Loucy (cell line): ENCODE results near the gene CRYBA4.

ENCODE experiments used
- EZH2phosphoT487 ChIP-seq: fragments of 200-600 bp; IDR thresholded peaks from 2 replicates; pipeline ENCODE4 v1.6.1; 2018; ENCODE audit warnings: antibody characterized with exemption, mild to moderate bottlenecking, moderate library complexity, borderline replicate concordance
- TF ChIP-seq, protein P1 (sequence below): fragments of 200-600 bp; sonication (generic); conservative IDR thresholded peaks from 2 replicates; pipeline ENCODE4 v1.5.1; 2014; ENCODE audit warnings: mild to moderate bottlenecking, antibody characterized with exemption, low read length

DNA sequence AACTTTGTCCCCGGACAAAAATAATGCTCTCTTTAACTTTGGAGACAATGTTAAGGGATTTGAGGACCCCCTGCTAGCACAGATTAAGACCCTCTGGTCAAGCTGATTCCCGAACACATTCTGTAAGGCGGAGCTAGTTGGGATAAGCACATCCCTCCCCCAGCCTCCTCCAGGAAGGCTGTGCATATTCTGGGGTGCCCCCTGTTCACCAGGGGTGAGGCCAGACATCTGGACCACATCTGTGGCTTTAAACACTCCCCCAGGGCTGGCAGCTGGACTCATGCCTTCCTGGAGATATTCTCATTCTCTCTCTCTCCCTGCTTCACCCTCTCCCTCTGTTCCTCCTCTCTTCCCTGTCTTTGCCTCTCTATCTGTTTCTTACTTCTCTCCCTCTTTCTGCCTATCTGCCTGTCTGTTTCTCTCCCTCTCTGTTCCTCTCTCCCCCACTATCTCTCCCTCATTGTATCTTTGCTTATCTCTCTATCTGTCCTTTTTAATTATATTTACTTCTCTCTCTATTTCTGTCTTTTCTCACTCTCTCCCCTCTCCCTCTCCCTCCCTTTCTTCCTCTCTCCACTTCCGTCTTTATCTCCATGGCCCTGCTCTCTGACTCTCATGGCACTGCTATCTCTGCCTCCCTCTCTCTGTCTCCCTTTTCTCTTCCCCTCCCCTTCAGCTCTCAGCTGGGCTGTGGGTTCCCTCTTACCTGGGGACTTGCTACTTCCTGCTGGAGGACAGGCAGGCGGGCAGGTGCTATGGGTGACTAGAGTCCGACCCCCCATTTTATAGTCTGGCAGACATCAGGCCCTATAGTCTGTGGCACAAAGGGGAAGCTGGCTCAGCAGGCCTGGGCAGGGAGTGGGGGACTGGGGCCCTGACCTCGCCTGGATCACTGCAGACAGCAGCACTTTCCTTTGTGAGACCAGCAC is 4.2 kb upstream of the CRYBA4 start, which contains the start of gene CRYBB1:
- TF ChIP-seq, protein P1, sequence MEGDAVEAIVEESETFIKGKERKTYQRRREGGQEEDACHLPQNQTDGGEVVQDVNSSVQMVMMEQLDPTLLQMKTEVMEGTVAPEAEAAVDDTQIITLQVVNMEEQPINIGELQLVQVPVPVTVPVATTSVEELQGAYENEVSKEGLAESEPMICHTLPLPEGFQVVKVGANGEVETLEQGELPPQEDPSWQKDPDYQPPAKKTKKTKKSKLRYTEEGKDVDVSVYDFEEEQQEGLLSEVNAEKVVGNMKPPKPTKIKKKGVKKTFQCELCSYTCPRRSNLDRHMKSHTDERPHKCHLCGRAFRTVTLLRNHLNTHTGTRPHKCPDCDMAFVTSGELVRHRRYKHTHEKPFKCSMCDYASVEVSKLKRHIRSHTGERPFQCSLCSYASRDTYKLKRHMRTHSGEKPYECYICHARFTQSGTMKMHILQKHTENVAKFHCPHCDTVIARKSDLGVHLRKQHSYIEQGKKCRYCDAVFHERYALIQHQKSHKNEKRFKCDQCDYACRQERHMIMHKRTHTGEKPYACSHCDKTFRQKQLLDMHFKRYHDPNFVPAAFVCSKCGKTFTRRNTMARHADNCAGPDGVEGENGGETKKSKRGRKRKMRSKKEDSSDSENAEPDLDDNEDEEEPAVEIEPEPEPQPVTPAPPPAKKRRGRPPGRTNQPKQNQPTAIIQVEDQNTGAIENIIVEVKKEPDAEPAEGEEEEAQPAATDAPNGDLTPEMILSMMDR: no peak
- TF ChIP-seq EZH2phosphoT487: no peak
